ENCODE measurements around the gene TUBD1. TPM values are rescaled to one million over a fixed set of nuclear protein-coding genes. Genes with fewer than 3 reads are reported as not detected.

The TUBD1 gene
- total and polyA plus RNA-seq, 4 donors, result 2.1 to 12.7 (median 6.0) TPM

GRCh38 chr17:59901604-59902003 lies 8.9 kb upstream of the TUBD1 start:
- H3K36me3 ChIP-seq (ENCODE audit: control insufficient read depth in 4 of 4, insufficient read depth in 3 of 4, low read depth in 1 of 4, low read length in 3 of 4), result peaks cover 0 to 2% (median 0%) of the 10 kb centered on the region in 4 donors
- DNase-seq (ENCODE audit: low spot score), result no peak
- H3K9ac ChIP-seq (ENCODE audit: low read depth in 1 of 2, low read length in 2 of 2), result no peak overlapping the region
- H3K27me3 ChIP-seq (ENCODE audit: control insufficient read depth in 4 of 4, insufficient read depth in 4 of 4, low read length in 3 of 4), result no peaks in the 10 kb centered on the region
- H3K27ac ChIP-seq (ENCODE audit: low read depth in 1 of 2, low read length in 2 of 2), result no peak overlapping the region
- WGBS, result 98% methylated on average over 8 of the region's 8 CpGs
- H3K4me1 ChIP-seq (ENCODE audit: control insufficient read depth in 4 of 4, insufficient read depth in 4 of 4, low read length in 3 of 4), result peaks cover 0 to 4% (median 0%) of the 10 kb centered on the region in 4 donors
- no peak for TF ChIP-seq JUND (IDR thresholded peaks at IDR 0.05)
- TF ChIP-seq HNF4A (conservative IDR thresholded peaks at IDR 0.05), result no peak
- no peak for TF ChIP-seq FOXA2 (IDR thresholded peaks at IDR 0.05)
- no peak for TF ChIP-seq REST (IDR thresholded peaks at IDR 0.05)
- TF ChIP-seq HNF4G (IDR thresholded peaks at IDR 0.05), result no peak
- TF ChIP-seq MAX (IDR thresholded peaks at IDR 0.05), result no peak
- no peak for TF ChIP-seq CTCF (IDR thresholded peaks at IDR 0.05; ENCODE audit: low read depth, low read length, missing input control)
- no peak for TF ChIP-seq RAD21 (IDR thresholded peaks at IDR 0.05)
- no peak for TF ChIP-seq RXRA (IDR thresholded peaks at IDR 0.05)
- no peak for TF ChIP-seq TAF1 (conservative IDR thresholded peaks at IDR 0.05)
- no peak for TF ChIP-seq NR2F2 (IDR thresholded peaks at IDR 0.05)
- no peak for TF ChIP-seq YY1 (IDR thresholded peaks at IDR 0.05)
- TF ChIP-seq SP1 (IDR thresholded peaks at IDR 0.05), result no peak
- no peak for TF ChIP-seq EGR1 (IDR thresholded peaks at IDR 0.05; ENCODE audit: low read depth in 2 of 2)
- TF ChIP-seq FOXA1 (IDR thresholded peaks at IDR 0.05), result no peak
- no peak for TF ChIP-seq ZBTB33 (IDR thresholded peaks at IDR 0.05)
- TF ChIP-seq ATF3 (IDR thresholded peaks at IDR 0.05), result no peak
- no peak for TF ChIP-seq GABPA (IDR thresholded peaks at IDR 0.05 in 1 of 2, conservative IDR thresholded peaks at IDR 0.05 in 1 of 2)
- H3K4me3 ChIP-seq (ENCODE audit: low read depth in 1 of 3, low read length in 3 of 3), result no peak overlapping the region
- no peaks in the 10 kb centered on the region for H3K9me3 ChIP-seq (ENCODE audit: control insufficient read depth in 4 of 4, low read length in 3 of 4)

All from liver (tissue), 9 donors.